Measurements from ENCODE around the gene TMOD2.

GRCh38 chr15:51840692-51841091 lies 89.3 kb downstream of the TMOD2 start:
- TF ChIP-seq CTCF (conservative IDR thresholded peaks at IDR 0.05; ENCODE audit: low read length) = no peak
- no peak for TF ChIP-seq EZH2phosphoT487 (IDR thresholded peaks at IDR 0.05; ENCODE audit: borderline replicate concordance, low read depth, low read length)

Data from OCI-LY7 (cell line).